HG03521 (cell line): ENCODE results near the gene PGLYRP1.

ENCODE experiments used
- ATAC-seq: cut with Tn5 transposase; IDR thresholded peaks from one replicate; pipeline ENCODE4 v1.9.1; 2021; ENCODE audit warnings: mild to moderate bottlenecking, moderate library complexity; ENCODE audit not compliant: unreplicated experiment

Gene PGLYRP1

DNA sequence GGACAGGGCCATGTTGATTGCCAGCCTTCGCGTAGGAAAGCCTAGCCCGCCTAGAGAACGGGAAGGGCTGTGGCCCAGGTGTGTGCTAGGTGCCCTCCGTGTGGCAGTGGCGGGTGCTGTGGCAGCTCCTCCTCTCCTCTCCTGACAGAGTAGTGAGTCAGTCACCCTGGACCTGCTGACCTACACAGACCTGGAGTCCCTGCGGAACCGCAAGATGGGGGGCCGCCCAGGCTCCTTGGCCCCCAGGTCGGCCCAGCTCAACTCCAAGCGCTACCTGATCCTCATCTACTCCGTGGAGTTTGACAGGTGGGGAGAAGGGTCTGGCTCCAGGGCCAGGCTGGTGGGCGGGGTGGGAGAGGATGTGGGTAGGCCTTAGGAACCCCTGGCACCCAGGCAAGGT is 16.4 kb downstream of the PGLYRP1 start:
- no peak for ATAC-seq

GRCh38 chr19:46002678-46003275 is 20.1 kb downstream of the PGLYRP1 start:
- no peak for ATAC-seq

- no peak for ATAC-seq
Observed at GRCh38 chr19:46000491-46001246, 22.2 kb downstream of the PGLYRP1 start.

DNA sequence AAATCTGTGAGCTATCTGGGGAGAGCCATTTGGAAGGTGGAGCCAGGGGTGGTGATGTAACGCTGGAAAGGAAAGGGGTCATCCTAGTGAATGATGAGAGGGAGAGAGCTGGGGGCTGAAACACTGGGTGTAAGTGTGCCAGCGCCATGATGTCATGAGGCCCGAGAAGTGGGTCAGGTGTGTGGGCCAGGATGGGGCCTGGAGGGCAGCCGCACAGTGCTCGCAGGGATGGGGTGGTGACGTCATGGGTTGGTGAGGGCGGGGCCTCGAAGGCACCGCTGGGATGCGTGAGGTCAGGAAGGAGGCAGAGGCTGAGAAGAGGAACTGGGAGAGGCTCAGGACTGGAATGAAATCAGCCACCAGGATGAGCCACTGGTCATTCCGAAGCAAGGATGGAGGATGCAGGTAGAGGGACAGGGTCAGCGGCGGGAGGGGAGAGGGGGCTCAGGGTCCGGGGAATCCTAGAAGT is 23.2 kb downstream of the PGLYRP1 start:
- ATAC-seq: no peak

- ATAC-seq: no peak
Observed at GRCh38 chr19:45998834-45999233, 24.0 kb downstream of the PGLYRP1 start.

DNA sequence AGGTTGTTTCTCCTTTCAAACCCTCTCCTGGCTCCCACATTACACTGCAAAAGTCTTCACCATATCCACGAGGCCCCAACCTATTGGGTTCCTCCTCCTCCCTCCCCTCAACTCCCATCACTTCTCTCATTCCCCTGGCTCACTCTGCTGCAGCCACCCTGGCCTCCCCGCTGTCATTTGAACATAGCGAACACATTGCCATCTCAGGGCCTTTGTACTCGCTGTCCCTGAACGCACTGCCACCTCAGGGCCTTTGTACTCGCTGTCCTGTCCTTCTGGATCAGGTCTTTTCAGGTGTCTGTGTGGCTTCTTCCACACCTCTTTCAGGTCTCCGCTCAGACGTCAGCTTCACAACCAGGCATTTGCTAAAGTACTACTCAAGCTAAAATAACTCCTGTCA is 25.9 kb downstream of the PGLYRP1 start:
- no peak for ATAC-seq

DNA sequence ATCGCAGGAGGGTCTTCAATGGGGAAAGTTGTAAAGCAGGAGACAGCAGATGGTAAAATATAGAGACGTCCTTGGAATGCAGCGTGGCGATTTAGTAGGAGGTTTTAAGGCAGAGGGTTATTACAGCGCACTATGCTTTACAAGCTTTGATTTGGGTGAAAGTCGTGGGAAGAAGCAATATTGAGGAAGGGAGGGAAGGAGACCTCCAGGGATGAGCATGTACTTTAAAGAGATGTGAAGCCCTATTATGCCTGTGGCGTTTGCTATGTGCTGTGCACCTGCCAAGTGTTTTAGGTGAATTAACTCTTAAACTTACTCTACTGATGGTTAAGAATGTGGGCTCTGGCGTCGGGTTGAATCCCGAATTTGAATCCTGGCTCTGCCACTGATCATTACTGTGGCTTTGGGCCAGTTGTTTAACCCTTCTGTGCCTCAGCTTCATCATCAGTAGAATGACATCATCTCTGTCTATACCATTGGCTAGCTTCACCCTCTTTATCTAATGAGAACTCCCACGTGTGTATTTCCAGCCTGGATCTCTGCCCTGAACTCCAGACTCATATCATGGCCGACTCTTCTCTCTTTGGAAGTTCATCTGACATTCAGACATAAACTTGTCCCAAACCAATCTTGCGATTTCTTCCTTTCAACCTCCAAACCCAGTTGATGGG is 27.0 kb downstream of the PGLYRP1 start:
- ATAC-seq: no peak

- peak; percentile 93 for ATAC-seq
Observed at GRCh38 chr19:45994998-45995714, 27.7 kb downstream of the PGLYRP1 start, which contains the start of gene CCDC61. TSS of gene CCDC61 (plus strand) at chr19:45995467. CDS start at chr19:46003019, 7,552 bp downstream.

DNA sequence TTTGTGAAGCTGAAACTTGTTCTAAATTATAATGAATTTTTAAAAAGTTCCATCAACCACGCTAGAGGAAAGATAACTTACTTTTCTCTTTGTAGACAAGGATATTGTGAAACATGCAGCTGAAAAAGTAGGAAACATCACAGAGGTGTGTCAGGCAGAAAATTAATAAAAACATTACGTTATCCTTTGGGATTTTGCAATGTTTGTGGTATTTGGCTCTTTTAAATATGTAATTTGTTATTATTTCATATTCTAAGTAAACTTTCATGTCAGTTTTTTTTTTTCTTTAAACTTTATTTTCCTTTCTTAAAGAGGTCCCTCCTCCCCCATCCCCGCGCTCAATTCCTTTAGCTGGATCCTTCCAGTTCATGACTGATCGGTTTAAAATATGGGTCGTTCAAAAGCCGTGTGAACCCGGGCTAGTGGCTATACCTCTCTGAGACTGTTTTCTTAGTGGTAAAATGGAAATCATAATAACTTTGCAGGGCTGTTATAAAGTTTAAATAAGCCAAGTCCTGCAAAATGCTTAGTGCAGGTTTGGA is 28.3 kb downstream of the PGLYRP1 start:
- peak; percentile 4 for ATAC-seq

DNA sequence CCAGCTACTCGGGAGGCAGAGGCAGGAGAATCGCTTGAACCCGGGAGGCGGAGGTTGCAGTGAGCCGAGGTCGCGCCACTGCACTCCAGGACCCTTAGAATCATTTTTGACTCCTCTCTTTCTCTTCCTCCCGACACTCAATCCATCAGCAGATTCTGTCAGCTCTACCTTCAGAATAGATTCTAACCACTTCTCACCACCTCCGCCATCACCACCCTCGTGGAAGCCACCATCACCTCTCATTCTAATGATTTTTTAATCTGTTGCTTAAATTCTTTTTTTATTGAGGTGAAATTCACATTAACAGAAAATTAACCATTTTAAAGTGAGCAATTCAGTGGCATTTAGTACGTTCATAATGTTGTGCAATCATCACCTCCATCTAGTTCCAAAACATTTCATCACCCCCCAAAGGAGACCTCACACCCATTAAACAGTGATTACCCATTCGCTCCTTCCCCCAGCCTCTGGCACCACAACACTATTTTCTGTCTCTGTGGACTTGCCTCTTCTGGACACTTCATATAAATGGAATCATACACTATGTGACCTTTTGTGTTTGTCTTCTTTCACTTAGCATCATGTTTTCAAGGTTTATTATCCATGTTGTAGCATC is 32.6 kb downstream of the PGLYRP1 start:
- no peak for ATAC-seq

GRCh38 chr19:45985321-45985720 is 37.5 kb downstream of the PGLYRP1 start:
- ATAC-seq: no peak

- no peak for ATAC-seq
Observed at GRCh38 chr19:45981350-45981749, 41.5 kb downstream of the PGLYRP1 start.

- no peak for ATAC-seq
Observed at GRCh38 chr19:45978156-45978555, 44.7 kb downstream of the PGLYRP1 start.

DNA sequence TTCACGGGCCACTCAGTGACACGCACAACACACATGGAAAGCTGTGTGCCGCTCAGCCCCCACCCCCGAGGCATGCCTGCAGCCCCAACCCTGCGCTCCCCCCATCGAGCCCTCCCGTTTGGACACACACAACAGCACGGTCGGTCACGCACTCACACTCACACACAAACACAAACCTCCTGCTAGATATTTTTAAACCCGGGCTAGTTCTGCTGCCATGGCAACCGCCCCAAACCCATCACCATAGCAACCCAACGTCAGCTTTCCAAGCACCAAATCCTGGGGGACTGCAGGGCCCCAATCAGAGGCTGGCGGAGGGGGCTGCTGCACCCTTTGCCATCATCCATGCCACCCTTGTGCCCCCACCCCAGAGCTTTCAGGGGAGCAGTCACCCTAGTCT is 46.7 kb downstream of the PGLYRP1 start:
- ATAC-seq: no peak

DNA sequence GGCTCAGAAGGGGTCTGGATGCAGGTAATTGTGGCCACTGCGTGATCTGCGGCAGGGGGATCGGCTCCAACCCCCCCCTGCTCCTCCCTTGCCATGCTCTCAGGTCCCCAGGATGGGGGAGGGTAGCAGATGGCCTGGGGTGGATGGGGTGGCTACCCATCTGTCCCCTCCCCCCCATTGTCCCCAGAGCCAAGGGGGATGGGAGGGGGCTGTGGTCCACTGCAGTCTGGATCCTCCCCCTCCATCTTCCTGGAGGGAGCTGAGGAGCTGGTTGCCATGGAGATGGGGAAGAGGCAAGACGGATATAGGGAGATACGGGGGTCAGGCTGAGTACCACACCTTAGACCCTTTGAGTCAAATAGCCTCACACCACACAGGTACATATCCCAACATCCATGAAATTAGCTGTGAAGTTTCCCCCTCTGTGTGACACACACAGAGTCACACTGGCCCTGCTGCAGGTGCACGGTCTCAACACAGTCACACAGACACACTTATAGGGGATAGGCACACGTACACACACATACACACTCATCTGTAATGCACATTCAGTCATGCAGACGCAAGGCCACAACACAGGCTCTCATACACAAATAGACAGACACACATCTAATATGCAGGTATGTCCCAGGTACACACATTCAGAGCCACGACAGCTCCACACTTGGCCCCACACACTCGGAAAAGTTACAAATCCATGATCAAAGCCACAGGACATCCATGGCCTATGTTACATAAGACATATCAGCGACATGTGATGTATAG is 47.4 kb downstream of the PGLYRP1 start:
- no peak for ATAC-seq

GRCh38 chr19:45973553-45974338 is 49.1 kb downstream of the PGLYRP1 start, which contains the start of gene NOVA2:
TSS of gene NOVA2 (minus strand) at chr19:45973865. CDS start at chr19:45973351, 514 bp downstream.
- ATAC-seq: no peak

DNA sequence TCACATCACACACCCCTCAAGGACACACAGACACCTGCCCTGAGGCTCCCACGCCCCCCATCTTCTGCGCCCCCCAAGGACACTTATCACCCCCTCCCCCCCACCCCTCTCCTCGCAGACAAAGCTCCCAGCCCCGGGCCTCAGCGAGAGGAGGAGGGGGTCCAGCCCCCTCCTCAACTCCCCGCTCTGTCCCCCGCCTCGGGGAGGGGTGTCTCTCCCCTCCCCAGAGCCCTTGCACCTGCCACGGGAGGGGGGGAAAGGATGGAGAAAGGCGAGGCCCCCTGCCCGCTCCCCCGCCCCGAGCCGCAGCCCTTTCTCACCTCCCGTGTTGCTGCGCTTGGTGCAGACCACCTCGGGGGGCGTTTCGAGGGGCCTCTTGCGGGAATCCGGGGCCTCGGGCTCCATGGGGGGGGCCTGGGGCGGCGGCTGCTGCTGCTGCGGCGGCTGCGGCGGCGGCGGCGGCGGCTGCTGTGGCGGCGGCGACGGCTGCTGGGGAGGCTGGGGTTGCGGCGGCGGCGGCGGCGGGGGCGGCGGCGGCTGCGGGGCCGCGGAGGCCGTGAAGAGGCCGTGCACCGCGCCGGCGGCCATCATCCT is 49.8 kb downstream of the PGLYRP1 start:
- ATAC-seq: no peak
